CD4-positive, alpha-beta T cell treated with Interleukin-2 at 100 ng/mL for 4 hours (primary cell): ENCODE measurements around the gene NLRP3.
"Not testable (repeated sequence)": the region's sequence is repeated elsewhere in the genome, so short reads cannot be mapped to it uniquely, and the experiment has no call there.

Experiments
- DNase-seq: peaks from one replicate; pipeline ENCODE4 v3.0.0-alpha.2; 2020; ENCODE audit warnings: low spot score

Gene NLRP3

DNA sequence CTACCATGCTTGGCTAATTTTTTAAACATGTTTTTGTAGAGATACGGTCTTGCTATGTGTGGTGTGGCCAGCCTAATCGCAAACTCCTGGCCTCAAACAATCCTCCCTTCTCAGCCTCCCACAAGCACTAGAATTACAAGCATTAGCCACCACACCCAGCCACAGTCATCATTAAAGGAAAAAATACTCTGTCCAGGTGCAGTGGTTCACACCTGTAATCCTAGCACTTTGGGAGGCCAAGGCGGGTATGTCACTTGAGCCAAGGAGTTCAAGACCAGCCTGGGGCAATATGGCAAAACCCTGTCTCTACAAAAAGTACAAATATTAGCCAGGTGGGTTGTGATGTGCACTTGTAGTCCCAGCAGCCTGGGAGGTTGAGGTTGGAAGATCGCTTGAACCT is 25.0 kb upstream of the NLRP3 start:
- DNase-seq, result no peak

DNA sequence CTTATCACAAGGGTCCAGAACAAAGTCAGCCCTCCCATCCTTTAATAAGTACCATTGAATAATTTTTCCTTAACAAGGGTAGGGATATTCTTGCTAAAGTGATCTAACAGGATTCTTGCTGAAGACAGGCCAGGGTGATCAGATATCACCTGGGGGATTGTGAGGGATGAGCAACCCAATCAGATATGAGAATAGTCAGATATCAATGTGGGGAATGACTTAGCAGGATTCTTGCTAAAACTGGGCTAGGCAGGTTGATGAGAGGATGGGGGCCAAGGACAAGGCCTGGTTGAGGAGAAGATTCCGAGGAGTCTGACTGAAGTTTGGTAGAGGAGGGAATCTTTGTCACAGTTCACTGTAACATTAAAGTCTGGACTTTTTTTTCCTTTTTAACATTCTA is 23.9 kb upstream of the NLRP3 start:
- no peak for DNase-seq

DNA sequence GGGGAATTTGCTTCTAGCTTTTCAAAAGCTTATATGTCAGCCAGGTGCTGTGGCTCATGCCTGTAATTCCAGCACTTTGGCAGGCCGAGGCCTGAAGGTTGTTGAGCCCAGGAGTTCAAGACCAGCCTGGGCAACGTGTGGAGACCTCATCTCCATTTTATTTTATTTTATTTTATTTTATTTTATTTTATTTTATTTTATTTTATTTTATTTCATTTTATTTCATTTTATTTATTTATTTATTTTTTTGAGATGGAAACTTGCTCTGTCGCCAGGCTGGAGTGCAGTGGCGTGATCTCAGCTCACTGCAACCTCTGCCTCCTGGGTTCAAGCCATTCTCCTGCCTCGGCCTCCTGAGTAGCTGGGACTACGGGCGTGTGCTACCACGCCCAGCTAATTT is 20.9 kb upstream of the NLRP3 start:
- not testable (repeated sequence) for DNase-seq

DNA sequence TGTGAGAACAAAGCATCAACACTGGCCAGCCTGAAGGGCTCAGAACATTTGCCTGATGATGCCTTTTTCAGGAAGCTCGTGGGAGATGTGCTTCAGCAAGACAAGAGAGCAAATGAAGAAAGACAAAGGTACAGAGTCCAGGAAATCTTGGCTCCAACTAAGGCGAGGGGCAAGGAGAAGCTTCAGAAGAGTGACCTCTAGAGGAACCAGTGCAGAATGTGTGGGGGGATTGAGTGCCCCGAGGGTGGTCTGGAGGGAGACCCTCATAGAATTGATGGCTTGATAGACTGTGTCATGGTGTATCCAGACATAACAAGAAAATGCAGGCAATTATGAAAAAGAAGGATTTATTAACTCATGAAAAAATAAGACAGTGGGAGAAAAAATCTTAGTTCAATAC is 15.3 kb upstream of the NLRP3 start:
- no peak for DNase-seq

DNA sequence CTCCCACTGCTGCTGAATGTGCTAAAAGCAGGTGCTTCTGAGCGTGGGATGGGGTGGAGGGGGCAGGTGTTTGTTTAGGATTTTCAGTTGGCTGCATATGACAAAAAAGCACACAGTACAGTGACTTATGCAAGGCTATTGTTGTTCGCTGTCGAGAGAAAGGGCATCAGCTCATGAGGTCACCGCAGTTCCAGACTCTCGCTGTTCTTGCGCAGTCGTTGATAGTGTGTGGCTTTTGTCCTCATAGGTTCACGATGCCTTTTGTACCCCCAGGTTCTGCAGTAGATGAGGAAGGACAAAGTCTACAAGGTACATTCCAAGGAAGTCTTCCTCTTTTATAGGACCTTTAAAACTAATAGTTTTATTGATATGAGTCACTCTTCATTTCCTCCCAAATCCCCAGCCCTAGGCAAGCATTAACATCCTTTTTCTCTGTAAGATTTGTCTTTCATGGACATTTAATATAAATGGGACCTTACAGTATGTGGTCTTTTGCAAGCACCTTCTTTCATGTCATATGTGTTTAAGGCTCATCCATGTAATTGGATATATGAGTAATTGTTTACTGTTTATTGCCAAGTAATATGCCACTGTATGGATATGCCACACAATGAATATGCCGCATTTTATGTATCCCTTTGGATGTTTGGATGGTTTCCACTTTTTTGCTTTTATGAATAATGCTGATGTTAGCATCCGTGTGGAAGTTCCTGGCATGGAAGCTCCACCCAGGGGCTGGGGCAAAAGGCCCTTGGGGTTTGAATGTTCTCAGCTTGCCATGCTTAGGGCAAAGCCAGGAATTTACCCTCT is 14.5 kb upstream of the NLRP3 start:
- DNase-seq, result no peak

DNA sequence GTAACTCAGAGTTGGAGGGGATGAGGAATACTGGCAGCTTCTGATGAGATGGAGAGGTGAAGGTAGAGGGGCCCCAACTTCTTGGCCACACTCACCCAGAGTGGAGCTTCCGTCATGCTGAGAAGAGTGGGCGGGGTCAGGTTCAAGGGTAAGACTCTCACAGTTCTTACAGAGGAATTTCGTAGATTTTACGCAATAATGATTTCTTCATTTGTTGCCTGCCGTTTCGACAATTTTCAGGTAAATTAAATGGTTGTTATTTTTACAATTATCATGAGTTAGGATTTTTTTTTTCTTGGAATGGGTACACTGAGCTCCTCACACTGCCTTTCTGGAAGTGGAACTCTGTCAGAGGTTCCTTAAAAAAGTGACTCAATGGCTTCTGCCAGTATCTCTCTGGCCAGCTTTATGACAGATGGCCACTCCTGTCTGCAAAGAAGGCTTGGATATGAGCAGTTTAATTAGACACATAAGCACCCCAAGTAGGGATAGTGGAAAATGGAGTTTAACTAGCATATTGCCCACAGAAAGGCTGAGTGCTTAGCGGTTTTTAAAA is 13.8 kb upstream of the NLRP3 start:
- no peak for DNase-seq

DNA sequence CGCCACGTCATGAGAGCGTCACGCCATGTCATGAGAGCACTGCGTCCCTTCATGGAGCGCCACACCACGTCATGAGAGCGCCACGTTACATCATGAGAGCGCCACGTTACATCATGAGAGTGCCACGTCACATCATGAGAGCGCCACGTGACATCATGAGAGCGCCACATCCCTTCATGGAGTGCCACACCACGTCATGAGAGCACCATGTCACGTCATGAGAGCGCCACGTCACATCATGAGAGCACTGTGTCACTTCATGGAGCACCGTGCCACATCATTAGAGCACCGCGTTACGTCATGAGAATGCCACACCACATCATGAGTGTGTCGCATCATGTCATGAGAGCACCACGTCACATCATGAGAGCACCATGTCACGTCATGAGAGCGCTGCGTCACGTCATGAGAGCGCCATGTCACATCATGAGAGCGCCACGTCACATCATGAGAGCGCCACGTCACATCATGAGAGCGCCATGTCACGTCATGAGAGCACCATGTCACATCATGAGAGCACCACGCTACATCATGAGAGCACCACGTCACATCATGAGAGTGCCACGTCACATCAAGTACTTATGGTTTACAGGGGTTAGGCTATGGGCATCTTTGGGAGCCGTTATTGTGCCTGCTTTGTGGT is 9.8 kb upstream of the NLRP3 start:
- DNase-seq, result no peak

DNA sequence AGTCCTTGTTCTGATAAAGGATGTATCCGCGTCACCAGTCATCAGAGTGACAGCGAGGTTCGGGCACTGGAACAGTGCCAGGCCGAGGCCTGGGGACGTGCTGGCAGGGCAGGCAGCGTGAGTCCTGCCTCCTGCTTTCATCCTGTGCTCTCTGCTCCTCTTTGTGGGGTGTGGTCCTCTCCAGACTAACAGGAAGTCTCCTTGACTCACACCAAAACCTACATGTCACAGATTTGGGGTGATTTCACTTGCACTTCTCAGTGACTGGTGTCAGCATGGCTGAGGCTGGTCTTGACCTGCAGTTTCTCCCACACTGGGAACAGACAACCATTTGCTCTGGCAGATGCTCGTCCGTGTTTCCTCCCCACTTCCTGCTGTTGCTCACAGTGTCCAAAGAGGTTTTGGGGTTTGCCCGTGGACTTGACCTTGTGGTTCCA is 8.8 kb upstream of the NLRP3 start:
- DNase-seq, result peak; percentile 91

DNA sequence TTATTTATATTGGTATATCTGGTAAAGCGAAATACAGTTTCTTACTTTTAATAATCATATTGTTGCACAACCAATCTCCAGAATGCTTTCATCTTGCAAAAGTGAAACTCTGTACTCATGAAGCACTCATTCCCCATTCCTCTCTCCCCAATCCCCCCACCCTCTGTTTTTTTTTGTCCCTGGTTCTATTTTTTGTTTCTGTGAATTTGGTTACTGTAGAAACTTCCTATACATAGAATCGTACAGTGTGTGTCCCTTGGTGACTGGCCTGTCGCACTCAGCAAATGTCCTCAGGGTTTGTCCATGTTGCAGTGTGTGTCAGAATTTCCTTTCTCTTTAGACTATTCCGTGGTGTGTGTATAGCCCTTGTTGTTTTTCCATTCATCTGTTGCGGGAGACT is 7.9 kb upstream of the NLRP3 start:
- DNase-seq, result no peak

DNA sequence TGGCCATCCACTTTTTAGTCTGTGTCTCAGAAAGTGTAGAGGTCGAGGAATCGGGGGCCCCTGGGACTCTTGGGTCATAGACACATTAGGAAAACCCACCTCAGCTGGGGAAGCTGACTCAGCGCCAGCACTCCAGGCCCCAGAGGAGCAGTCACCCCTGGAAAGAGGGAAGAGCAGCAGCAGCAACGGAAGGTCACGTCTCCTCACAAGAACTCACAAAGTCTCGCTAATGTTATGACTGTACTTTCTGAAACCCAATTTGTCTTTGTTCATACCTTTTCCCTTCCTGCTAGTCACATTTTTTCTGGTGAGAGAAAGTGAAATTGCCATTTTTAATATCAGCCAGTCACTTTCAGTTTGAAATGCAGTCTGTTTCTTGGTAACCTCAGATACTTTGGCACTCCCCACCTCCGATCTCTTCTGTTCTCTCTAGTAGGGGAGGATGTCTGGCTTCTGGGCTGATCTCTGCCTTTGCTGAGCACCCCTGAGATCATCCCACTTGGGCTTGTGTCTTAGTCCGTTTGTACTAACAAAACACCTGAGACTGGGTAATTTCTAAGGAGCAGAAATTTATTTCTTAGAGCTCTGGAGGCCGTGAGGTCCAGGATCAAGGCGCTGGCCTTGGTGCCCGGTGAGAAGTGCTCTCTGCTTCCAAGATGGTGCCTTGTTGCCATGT is 6.0 kb upstream of the NLRP3 start:
- peak; percentile 71 for DNase-seq

DNA sequence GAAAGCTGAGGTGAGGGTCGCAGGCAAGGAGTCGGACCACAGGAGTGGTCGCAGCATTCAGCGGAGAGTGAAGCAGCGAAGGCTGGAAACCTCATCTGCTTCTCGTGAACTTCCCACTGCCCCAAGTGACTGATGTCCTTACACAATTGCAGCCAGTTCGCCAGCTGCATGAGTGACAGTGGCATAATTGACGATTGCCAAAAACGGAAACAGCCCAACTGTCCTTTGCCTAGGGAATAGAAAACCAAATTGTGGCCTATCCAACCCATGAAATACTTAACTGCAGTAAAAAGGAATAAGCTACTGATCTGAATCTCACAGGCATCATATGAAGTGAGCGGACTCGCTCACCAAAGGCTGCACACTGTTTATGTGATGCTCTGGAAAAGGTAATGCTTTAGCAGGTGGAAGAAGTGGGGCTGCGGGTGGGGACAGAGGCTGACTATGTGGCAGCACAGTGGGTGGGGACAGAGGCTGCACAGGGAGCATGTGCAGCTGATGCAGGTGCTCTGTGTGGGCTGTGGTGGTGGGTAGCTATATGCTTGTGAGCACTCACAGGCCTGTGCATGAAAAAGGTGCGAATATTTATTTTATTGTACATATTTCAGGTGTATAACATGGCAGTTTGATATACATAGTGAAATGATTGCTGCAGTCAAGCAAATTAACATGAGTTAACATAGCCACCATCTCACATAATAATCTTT is 4.2 kb upstream of the NLRP3 start:
- no peak for DNase-seq

DNA sequence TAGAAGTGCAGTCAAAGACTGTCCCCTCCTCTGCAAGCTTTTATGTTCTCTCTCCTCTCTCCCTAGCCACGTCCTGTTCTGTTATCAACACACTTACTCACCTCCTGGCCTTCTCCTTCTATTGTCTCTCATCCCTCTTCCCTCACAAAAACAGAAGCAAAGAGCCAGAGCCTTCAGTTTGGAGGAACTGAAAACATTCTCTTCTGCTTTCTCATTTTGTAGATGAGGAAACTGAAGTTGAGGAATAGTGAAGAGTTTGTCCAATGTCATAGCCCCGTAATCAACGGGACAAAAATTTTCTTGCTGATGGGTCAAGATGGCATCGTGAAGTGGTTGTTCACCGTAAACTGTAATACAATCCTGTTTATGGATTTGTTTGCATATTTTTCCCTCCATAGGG is 1.9 kb downstream of the NLRP3 start:
- no peak for DNase-seq

DNA sequence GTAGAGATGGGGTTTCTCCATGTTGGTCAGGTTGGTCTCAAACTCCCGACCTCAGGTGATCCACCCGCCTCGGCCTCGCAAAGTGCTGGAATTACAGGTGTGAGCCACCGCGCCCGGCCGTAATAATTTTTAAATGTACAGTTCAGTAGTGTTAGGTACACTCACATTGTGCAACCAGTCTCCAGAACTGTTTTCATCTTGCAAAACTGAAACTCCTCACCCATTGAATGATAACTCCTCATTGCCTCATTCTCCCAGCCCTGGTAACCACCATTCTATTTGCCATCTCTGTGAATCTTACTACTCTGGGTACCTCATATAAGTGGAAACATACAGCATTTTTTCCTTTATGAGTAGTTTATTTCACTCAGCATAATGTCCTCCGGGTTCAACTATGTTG is 3.4 kb downstream of the NLRP3 start:
- DNase-seq, result no peak

DNA sequence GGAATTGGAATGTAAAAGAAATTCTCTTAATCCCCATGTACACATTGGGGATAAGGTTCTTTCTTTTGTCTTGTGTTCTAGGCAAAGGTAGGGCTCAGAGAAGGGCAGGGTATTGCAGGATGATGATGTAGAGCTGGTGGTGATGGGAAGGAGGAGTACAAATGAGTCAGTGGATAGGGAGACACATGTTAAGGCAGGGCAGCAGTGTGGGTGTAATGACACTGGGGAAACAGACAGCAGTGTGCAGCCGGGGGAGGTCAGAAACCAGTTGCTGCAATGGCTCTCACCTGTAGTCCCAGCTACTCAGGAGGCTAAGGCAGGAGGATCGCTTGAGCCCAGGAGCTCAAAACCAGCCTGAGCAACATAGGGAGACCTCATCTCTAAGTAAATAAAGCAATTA is 5.1 kb downstream of the NLRP3 start:
- no peak for DNase-seq

DNA sequence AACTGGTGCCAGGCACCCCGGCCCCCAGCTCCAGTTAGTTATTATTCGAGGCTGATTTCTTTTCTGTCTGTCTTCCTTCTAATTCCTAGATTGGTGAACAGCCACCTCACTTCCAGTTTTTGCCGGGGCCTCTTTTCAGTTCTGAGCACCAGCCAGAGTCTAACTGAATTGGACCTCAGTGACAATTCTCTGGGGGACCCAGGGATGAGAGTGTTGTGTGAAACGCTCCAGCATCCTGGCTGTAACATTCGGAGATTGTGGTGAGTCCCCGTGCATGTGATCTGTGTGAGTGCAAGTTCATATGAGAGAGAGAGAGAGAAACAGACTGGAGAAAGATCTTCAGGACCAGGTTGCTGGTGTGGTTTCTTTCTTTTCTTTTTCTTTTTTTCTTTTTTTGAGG is 13.5 kb downstream of the NLRP3 start:
- DNase-seq, result no peak

DNA sequence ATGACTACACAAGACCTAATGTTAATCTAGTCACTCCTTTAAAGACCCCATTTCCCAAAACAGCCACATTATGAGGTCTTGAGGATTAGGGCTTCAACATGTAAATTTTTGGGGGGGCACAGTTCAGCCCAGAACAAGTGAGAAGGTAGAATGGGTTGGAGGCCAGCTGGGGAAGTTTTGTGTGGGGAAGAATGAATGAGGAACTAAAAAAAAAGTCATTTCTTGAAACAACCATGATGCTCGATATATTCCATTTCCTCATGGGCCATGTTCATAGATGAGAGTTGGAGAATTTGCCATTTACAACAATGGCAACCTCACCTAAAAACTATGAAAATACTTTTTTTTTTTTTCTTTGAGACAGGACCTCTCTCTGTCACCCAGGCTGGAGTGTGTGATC is 14.5 kb downstream of the NLRP3 start:
- DNase-seq, result no peak

DNA sequence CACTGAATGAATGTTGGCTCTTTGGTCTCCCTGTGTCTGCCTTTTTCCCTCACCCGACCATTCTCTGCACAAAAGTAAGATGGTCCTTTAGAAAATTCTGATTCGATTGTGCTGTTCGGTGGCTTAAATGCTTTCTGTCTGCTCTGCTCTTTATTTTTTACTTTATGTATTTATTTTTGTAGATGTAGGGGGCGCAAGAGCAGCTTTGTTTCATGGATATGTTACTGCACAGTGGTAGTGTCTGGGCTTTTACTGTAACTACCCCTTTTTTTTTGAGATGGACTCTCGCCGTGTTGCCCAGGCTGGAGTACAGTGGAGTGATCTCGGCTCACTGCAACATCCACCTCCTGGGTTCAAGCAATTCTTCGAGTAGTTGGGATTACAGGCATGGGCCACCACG is 15.7 kb downstream of the NLRP3 start:
- no peak for DNase-seq

DNA sequence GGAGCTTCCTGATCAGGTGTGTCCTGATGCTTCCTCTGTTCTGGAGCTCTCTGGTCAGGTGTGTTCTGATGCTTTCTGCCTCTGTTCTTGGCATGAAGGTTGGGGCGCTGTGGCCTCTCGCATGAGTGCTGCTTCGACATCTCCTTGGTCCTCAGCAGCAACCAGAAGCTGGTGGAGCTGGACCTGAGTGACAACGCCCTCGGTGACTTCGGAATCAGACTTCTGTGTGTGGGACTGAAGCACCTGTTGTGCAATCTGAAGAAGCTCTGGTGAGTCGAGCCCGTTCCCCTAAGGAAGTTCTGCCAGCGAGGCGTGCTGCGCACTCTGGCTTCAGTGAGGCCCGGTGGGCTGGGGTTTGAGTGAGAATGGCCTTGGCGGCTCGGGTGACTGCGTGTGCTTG is 18.0 kb downstream of the NLRP3 start:
- no peak for DNase-seq

DNA sequence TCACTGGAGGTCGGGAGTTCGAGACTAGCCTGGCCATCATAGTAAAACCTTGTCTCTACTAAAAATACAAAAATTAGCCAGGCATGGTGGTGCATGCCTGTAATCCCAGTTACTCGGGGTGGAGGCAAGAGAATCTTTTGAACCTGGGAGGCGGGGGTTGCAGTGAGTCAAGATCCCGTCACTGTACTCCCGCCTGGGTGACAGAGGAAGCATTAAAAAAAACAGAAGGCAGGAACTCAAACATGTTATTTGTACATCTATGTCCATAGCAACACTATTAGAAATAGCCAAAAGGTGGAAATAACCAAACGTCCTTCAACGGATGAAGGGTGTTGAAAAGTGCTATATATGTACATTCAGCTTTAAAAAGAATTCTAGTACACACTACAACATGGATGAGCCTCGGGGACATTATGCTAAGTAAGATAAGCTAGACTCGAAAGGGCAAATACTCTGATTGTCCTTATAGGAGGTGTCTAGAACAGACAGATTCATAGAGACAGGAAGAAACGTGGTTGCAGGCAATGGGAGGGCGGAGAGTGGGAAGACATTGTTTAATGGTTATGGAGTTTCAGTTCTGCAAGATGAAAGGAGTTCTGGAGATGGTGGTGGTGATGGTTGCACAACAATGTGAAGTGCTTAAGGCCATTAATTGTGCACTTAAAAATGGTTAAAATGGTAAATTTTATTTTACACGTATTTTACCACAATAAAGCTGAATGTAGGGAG is 19.2 kb downstream of the NLRP3 start:
- no peak for DNase-seq

DNA sequence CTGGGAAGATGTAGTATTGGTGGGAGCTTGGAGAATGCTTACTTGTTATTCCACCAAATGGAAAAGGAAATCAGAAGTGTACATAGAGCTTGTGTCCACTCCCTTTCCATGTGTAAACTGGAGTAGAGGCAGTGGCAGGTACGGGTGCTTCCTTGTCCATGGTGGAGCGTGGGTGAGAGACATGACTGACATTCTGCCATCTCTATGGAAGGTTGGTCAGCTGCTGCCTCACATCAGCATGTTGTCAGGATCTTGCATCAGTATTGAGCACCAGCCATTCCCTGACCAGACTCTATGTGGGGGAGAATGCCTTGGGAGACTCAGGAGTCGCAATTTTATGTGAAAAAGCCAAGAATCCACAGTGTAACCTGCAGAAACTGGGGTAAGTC is 19.8 kb downstream of the NLRP3 start:
- DNase-seq, result no peak
